ENCODE data around the gene REPS1.

Gene REPS1

DNA sequence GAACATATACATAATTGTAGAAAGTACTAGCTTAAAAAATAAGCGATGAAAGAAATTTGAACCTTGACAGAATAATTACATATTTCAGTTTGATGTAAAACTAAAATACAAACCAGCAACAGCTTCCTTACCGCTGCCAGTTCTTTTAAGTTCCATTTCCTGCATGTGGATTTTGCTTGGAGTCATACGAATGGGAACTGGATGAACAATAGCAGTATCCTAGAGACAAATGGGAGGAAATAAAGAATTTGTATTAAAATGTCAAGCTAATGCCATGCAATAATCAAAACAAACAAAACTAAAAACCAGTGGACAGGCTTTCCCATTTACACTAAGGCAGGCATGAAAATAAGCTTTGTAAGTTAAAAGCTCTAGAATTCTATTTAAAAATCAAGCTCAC, 67.1 kb downstream of the REPS1 start:
- DNase-seq: no peak

GRCh38 chr6:138914701-138915100, 73.4 kb downstream of the REPS1 start:
- no peak for DNase-seq

DNA sequence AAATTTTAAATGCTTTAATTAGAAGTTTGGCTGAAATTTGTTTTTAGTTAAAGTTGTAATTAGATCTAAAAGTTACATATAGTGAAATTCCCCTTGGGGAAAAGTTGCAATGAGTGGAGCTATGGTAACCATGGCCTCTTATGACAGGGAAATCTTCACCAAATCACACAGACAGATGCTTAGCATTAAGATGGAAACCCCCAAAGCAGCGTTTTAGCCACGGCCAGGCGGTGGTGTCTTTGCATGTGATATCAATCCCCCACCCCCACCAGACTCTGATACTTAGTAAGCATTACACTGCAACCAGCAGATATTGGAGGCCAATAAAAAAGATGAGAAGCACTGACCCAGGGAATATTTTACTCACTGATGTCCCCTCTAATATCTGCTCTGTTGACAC, 75.7 kb downstream of the REPS1 start:
- no peak for DNase-seq

GRCh38 chr6:138909975-138910374, 78.1 kb downstream of the REPS1 start:
- no peak for DNase-seq

- no peak for DNase-seq
Observed at GRCh38 chr6:138909511-138909910, 78.5 kb downstream of the REPS1 start.

GRCh38 chr6:138907167-138907566, 80.9 kb downstream of the REPS1 start:
- DNase-seq: no peak

DNA sequence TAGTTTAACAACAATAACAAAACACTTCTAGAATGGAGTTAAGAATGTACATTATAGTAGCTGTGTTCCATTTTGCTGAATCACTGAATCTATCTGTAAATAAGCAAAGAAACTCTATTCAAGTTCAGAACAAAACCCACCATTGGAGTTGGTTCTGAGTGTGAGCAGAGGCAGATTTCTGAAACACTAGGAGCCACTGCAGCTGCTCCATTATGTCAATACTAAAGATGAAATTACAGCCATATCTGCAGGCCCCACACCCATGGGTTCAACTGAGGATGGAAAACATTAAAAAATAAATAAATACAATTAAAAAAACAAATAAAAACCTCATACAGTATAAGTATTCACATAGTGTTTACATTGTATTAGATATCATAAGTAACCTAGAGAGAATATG, 91.0 kb downstream of the REPS1 start:
- no peak for DNase-seq

DNA sequence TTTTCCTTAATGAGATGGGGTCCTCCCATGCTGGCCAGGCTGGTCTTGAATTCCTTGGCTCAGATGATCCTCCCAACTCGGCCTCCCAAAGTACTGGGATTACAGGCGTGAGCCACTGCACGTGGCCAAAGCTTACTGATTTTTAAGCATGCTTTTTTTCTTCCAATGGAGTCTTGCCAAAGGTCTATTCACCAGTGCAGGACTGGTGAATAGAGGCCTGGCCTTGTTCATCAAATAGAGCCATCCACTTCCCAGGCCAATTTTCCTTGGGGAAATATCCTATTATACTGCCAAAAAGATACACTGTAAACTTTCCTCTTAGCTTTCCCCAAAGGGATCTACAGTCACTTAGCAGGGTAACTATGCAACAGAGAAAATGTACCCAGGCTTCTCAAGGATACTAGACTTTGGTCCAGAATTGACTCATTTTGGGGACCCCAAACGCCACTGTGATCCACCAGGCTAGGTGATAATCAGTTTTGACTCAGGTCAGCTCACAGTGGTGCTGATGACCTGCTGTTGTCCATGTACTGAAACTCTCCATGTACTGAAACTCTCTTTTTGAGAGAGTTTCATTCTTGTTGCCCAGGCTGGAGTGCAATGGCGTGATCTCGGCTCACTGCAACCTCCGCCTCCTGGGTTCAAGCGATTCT, 91.8 kb downstream of the REPS1 start:
- no peak for DNase-seq

- no peak for DNase-seq
Observed at GRCh38 chr6:138891255-138891986, 96.6 kb downstream of the REPS1 start.

DNA sequence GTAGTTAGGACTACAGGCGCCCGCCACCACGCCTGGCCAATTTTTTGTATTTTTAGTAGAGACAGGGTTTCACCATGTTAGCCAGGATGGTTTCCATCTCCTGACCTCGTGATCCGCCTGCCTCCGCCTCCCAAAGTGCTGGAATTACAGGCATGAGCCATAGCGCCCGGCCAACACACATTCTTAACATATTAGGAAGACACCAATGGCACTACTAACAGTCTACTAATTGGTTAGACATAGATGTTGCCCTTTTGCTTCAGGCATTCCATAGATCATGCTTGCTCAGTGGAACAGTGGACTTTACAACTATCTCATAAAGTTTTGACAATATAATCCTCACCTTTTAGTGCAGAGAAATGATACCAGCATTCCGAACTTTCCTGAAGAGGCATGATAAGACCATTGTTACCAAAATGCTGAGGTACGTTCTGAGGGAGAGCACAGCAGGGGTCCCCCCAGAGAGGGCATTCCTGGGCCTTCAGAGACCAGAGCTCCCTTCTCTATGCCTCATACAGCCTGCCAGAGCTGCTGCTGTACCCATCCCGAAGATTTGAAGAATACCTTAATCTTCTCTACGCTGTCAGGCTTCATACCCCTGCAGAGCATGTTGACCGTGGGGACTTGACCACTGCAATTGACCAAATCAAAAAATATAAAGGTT, 102.8 kb downstream of the REPS1 start:
- no peak for DNase-seq

DNA sequence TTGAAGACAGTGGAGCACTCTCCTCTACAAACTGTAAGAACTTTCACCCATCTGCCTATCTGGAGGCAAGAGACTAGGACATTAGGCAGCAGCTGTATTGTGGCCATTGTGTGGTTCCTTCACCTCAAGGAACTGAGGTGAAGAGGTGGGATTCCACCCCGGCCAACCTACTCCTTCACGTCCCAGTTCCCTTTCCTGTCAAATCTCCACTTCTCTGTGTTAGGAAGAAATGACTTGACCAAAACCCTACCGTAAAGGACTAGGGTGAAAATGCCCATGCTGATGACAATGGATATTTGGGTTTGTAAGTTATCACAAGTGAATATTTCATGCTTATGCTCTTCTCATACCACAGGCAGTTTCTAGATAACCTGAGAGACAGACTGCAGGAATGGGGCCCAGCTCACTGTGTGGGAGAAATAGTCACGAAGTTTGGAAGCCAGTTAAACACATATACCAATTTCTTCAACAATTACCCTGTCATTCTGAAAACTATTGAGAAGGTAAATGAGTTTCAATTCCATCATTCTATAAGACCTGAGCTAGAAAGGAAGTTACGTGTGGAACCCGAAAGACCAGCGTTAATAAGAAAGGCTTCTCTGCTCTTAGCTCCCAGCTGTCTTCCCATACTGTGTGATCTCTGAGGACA, 105.6 kb downstream of the REPS1 start:
- DNase-seq: no peak

GRCh38 chr6:138873191-138873590, 114.9 kb downstream of the REPS1 start:
- DNase-seq: no peak

- DNase-seq: no peak
Observed at GRCh38 chr6:138869398-138869797, 118.7 kb downstream of the REPS1 start.

- no peak for DNase-seq
Observed at GRCh38 chr6:138868181-138868580, 119.9 kb downstream of the REPS1 start.

GRCh38 chr6:138865480-138866109, 122.5 kb downstream of the REPS1 start:
- DNase-seq: no peak

DNA sequence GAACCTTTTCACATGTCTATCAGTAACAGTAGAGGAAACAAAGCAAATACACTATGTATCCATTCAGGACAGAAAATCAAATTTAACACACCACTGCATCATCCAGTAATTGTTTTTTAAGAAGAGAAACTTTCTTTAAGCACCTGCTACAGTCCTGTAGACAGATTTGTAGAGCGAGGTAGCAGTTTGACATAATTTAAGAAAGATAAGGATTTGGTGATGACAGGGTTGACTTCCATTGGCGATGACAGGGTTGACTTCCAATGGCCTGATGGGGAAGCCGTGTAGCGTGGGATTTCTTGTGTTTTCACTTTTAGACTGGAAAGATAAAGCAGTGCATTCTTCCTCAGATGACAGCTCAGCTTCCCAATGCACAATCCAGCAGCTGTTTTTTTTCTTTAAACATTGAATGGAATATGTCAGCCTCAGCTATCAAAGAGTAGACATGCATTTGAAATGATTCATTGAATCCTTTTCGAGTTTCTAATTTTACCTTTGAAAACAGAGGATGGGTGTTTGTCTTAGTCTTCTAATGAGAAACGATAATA, 123.6 kb downstream of the REPS1 start:
- DNase-seq: no peak

- no peak for DNase-seq
Observed at GRCh38 chr6:138863321-138863720, 124.7 kb downstream of the REPS1 start.

- no peak for DNase-seq
Observed at GRCh38 chr6:138862456-138862855, 125.6 kb downstream of the REPS1 start.

DNA sequence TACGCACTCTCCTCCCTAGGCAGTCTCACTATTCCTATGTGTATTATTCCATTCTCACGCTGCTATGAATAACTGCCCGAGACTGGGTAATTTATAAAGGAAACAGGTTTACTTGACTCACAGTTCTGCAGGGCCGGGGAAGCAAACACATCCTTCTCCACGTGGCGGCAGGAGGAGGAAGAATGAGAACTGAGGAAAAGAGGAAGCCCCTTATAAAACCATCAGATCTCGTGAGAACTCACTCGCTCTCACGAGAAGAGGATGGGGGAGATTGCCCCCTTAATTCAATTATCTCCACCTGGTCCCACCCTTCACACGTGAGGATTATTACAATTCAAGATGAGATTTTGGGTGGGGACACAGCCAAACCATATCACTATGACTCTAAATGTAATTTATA, 130.3 kb downstream of the REPS1 start:
- no peak for DNase-seq

DNA sequence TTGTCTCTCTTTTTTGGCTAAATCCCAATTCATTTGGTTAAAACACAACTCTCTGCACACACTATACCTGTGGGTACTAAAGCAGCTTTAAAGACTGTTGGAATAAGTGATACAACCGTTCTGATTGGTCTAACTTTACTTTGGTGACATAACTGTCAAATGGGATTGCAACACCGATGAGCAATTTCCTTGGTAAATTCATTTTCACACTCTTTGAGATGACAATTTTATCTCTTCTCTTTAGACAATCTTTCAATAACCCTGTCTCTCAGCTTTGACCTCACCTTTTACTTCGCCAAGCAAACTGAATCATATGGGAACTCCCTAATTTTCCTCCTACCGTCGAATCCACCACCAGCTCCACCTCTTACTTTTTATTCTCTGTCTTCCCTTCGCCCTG, 131.4 kb downstream of the REPS1 start:
- DNase-seq: no peak

All from SW 1271 (cell line).